MG63 (cell line): Measurements from ENCODE around the gene CD27. TPM values are rescaled to one million over a fixed set of nuclear protein-coding genes. Genes with fewer than 3 reads are reported as not detected.
"Not testable (repeated sequence)": the region's sequence is repeated elsewhere in the genome, so short reads cannot be mapped to it uniquely, and the experiment has no call there.

ENCODE experiments used
- DNase-seq: peaks from one replicate; pipeline ENCODE4 v3.0.0-alpha.2; 2020
- H3K27me3 ChIP-seq: fragments of 250-450 bp; sonication (Bioruptor Pico); 2 replicates; pipeline ENCODE4 v1.5.1; 2020; ENCODE audit warnings: mild to moderate bottlenecking, moderate library complexity
- H3K36me3 ChIP-seq: fragments of 250-450 bp; sonication (Bioruptor Pico); 2 replicates; pipeline ENCODE4 v1.5.1; 2020; ENCODE audit warnings: mild to moderate bottlenecking, moderate library complexity
- H3K4me3 ChIP-seq: fragments of 250-450 bp; sonication (Bioruptor Pico); 2 replicates; pipeline ENCODE4 v1.5.1; 2020; ENCODE audit warnings: mild to moderate bottlenecking, moderate library complexity
- H3K9me3 ChIP-seq: fragments of 250-450 bp; sonication (Bioruptor Pico); 2 replicates; pipeline ENCODE4 v1.5.1; 2020; ENCODE audit warnings: mild to moderate bottlenecking, moderate library complexity
- total RNA-seq: library from RNA; depleted of rRNA; stranded (reverse); fragments of >200 nt; shearing (Covaris generic); gene quantifications from 2 replicates; pipeline ENCODE4 v1.2.3, GENCODE V29; 2014; ENCODE audit warnings: low replicate concordance

The CD27 gene
- total RNA-seq, 1 experiment from 2014 or later: not detected

GRCh38 chr12:6452245-6452943 lies 7.6 kb downstream of the CD27 start:
- Histone ChIP-seq H3K27me3 (no peaks in the 10 kb centered on the region), H3K9me3 (no peaks in the 10 kb centered on the region), H3K4me3 (peak overlapping the region; percentile 60), H3K36me3 (no peaks in the 10 kb centered on the region; the same call in 1 of the 2 replicates)
- DNase-seq: peak; percentile 44

GRCh38 chr12:6452944-6453630 lies 8.3 kb downstream of the CD27 start:
- Histone ChIP-seq H3K9me3 (no peaks in the 10 kb centered on the region), H3K4me3 (no peak overlapping the region), H3K27me3 (no peaks in the 10 kb centered on the region), H3K36me3 (no peaks in the 10 kb centered on the region; the same call in 1 of the 2 replicates)
- no peak for DNase-seq

GRCh38 chr12:6457220-6457945 lies 12.6 kb downstream of the CD27 start:
- Histone ChIP-seq H3K9me3 (no peaks in the 10 kb centered on the region), H3K4me3 (no peak overlapping the region), H3K27me3 (no peaks in the 10 kb centered on the region), H3K36me3 (peaks cover 10% of the 10 kb centered on the region)
- DNase-seq: no peak

- DNase-seq: no peak
- no peak overlapping the region for H3K4me3 ChIP-seq
- H3K36me3 ChIP-seq: peaks cover 10% of the 10 kb centered on the region
- no peaks in the 10 kb centered on the region for H3K9me3 ChIP-seq
- H3K27me3 ChIP-seq: no peaks in the 10 kb centered on the region
Observed at GRCh38 chr12:6458281-6459003, 13.7 kb downstream of the CD27 start.

GRCh38 chr12:6459004-6459337 lies 14.2 kb downstream of the CD27 start:
- Histone ChIP-seq H3K27me3 (no peaks in the 10 kb centered on the region), H3K36me3 (peaks cover 10% of the 10 kb centered on the region), H3K9me3 (no peaks in the 10 kb centered on the region), H3K4me3 (no peak overlapping the region)
- DNase-seq: no peak

- H3K9me3 ChIP-seq: no peaks in the 10 kb centered on the region
- peaks cover 24% of the 10 kb centered on the region for H3K36me3 ChIP-seq
- H3K27me3 ChIP-seq: no peaks in the 10 kb centered on the region
- no peak for DNase-seq
- H3K4me3 ChIP-seq: no peak overlapping the region
Observed at GRCh38 chr12:6460751-6461371, 16.1 kb downstream of the CD27 start.

- DNase-seq: no peak
- peaks cover 27% of the 10 kb centered on the region for H3K36me3 ChIP-seq
- H3K27me3 ChIP-seq: no peaks in the 10 kb centered on the region
- no peak overlapping the region for H3K4me3 ChIP-seq
- no peaks in the 10 kb centered on the region for H3K9me3 ChIP-seq
Observed at GRCh38 chr12:6461401-6462233, 16.9 kb downstream of the CD27 start.

GRCh38 chr12:6462234-6462995 lies 17.7 kb downstream of the CD27 start:
- H3K36me3 ChIP-seq: peaks cover 28% of the 10 kb centered on the region
- H3K4me3 ChIP-seq: no peak overlapping the region
- H3K27me3 ChIP-seq: no peaks in the 10 kb centered on the region
- no peaks in the 10 kb centered on the region for H3K9me3 ChIP-seq
- DNase-seq: no peak

GRCh38 chr12:6463216-6463615 lies 18.5 kb downstream of the CD27 start:
- DNase-seq: no peak
- no peaks in the 10 kb centered on the region for H3K9me3 ChIP-seq
- no peaks in the 10 kb centered on the region for H3K27me3 ChIP-seq
- peaks cover 30% of the 10 kb centered on the region for H3K36me3 ChIP-seq
- H3K4me3 ChIP-seq: no peak overlapping the region

GRCh38 chr12:6463858-6464257 lies 19.1 kb downstream of the CD27 start:
- no peaks in the 10 kb centered on the region; the same call in 1 of the 2 replicates for H3K9me3 ChIP-seq
- H3K4me3 ChIP-seq: no peak overlapping the region
- H3K27me3 ChIP-seq: no peaks in the 10 kb centered on the region
- H3K36me3 ChIP-seq: peaks cover 30% of the 10 kb centered on the region
- DNase-seq: no peak

- Histone ChIP-seq H3K9me3 (no peaks in the 10 kb centered on the region; the same call in 1 of the 2 replicates), H3K4me3 (no peak overlapping the region), H3K36me3 (peaks cover 30% of the 10 kb centered on the region), H3K27me3 (no peaks in the 10 kb centered on the region)
- DNase-seq: no peak
Observed at GRCh38 chr12:6464531-6464930, 19.8 kb downstream of the CD27 start.

- Histone ChIP-seq H3K9me3 (no peaks in the 10 kb centered on the region; the same call in 1 of the 2 replicates), H3K27me3 (no peaks in the 10 kb centered on the region), H3K4me3 (no peak overlapping the region), H3K36me3 (peaks cover 25% of the 10 kb centered on the region)
- no peak for DNase-seq
Observed at GRCh38 chr12:6465467-6466183, 20.9 kb downstream of the CD27 start.

GRCh38 chr12:6466184-6466573 lies 21.4 kb downstream of the CD27 start:
- Histone ChIP-seq H3K4me3 (no peak overlapping the region), H3K27me3 (no peaks in the 10 kb centered on the region), H3K9me3 (no peaks in the 10 kb centered on the region; the same call in 1 of the 2 replicates), H3K36me3 (peaks cover 25% of the 10 kb centered on the region)
- DNase-seq: no peak

- not testable (repeated sequence) for H3K27me3 ChIP-seq, DNase-seq, H3K4me3 ChIP-seq, H3K9me3 ChIP-seq
- H3K36me3 ChIP-seq: peaks cover 21% of the 10 kb centered on the region
Observed at GRCh38 chr12:6466751-6467150, 22.0 kb downstream of the CD27 start.
